Heart left ventricle (tissue), 16 donors: ENCODE measurements around the gene OPRL1. TPM values are rescaled to one million over a fixed set of nuclear protein-coding genes. Genes with fewer than 3 reads are reported as not detected.

Experiments
- ATAC-seq, 4 donors: fragments of 200-7000 bp; cut with Tn5 transposase; one replicate each; pipeline ENCODE4 v1.9.1; 2020 to 2022; ENCODE audit warnings: moderate library complexity in 4 of 4, mild to moderate bottlenecking in 3 of 4, moderate number of reproducible peaks in 1 of 4
- DNase-seq, 5 donors: peaks; one replicate each; pipeline ENCODE4 v3.0.0-alpha.2; 2020
- H3K27ac ChIP-seq, 12 donors: fragments of 200-600 bp; sonication (generic) in 4 of 12; one replicate each; pipeline versions ENCODE4 v1.5.0 to v1.8.0; 2016 to 2022; ENCODE audit warnings: mild to moderate bottlenecking in 2 of 12
- H3K27me3 ChIP-seq, 9 donors: fragments of 200-600 bp; sonication (generic) in 2 of 9; one replicate each; pipeline versions ENCODE4 v1.5.1 to v1.8.0; 2016 to 2022; ENCODE audit warnings: mild to moderate bottlenecking in 3 of 9
- H3K36me3 ChIP-seq, 9 donors: fragments of 200-600 bp; sonication (generic) in 2 of 9; one replicate each; pipeline versions ENCODE4 v1.5.0 to v1.8.0; 2018 to 2022; ENCODE audit warnings: mild to moderate bottlenecking in 2 of 9
- H3K4me1 ChIP-seq, 12 donors: fragments of 200-600 bp; sonication (generic) in 4 of 12; one replicate each; pipeline versions ENCODE4 v1.5.0 to v1.8.0; 2016 to 2022; ENCODE audit warnings: mild to moderate bottlenecking in 3 of 12
- H3K4me3 ChIP-seq, 12 donors: fragments of 200-600 bp; sonication (generic) in 4 of 12; one replicate each; pipeline versions ENCODE4 v1.5.0 to v1.8.0; 2017 to 2022; ENCODE audit warnings: mild to moderate bottlenecking in 9 of 12, moderate library complexity in 4 of 12
- H3K9me3 ChIP-seq, 12 donors: fragments of 200-600 bp; sonication (generic) in 4 of 12; one replicate each; pipeline versions ENCODE4 v1.5.0 to v1.8.0; 2016 to 2022; ENCODE audit warnings: mild to moderate bottlenecking in 1 of 12
- CTCF ChIP-seq, 12 donors: fragments of 200-600 bp; sonication (generic) in 4 of 12; IDR thresholded peaks; one replicate each; pipeline versions ENCODE4 v1.5.0 to v1.8.0; 2018 to 2022; ENCODE audit warnings: antibody characterized with exemption in 12 of 12, mild to moderate bottlenecking in 5 of 12
- POLR2A ChIP-seq, 2 donors: fragments of 450-650 bp; IDR thresholded peaks; one replicate each; pipeline ENCODE4 v1.6.1; 2017; ENCODE audit warnings: antibody characterized with exemption in 2 of 2, mild to moderate bottlenecking in 2 of 2, moderate library complexity in 2 of 2
- WGBS, 4 donors: extraction: QIAGEN DNeasy Blood & Tissue Kit in 2 of 4; methylation state at CpG; one replicate each; pipeline versions ENCODE4 v1.1.5 to v1.1.7; 2013 to 2018; 5-methylcytosine and 5-hydroxymethylcytosine counted together
- intact Hi-C, 10 donors: fragments of 100-400 bp; cut with DNase I; formaldehyde crosslinking; loops; one replicate each; pipeline versions ENCODE4 v1.11.1 to v1.14.2; 2022
- long read RNA-seq, 3 donors: library from polyadenylated mRNA; unstranded; transcript quantifications; one replicate each; pipeline ENCODE4 v2.0.0, GENCODE V29; 2020 to 2021
- polyA plus RNA-seq, 2 donors: library from polyadenylated mRNA; stranded (reverse); fragments of 200-250 nt; gene quantifications; one replicate each; pipeline ENCODE4 v1.2.3, GENCODE V29; 2013
- total RNA-seq, 9 donors: library from RNA; depleted of rRNA in 2 of 9; stranded (reverse); fragments of >200 nt in 2 of 9; fragmentation: NEBNext Ultra II Directional in 3 of 9; extraction: Animal tissue kit (Norgen Biotek cat#: 25700) in 3 of 9; gene quantifications; one replicate each; pipeline versions ENCODE4 v1.1.0 to v1.2.4, GENCODE V29; 2016 to 2023
- donor health status: ischemic (EF 13 %, LVEDD 7.1; RV severe dilation, severe dysfunction).
- donor health status: healthy with polysubstance abuse.
- donor health status: DM: no; HTN: yes; CAD: no.
- donor health status: DM: no; HTN: no; CAD: no.
- donor health status: ischemic (EF 25% LVEDD 6.9; RV normal size, moderate dysfunction).
- donor health status: ischemic (EF 25% LVEDD 5.7; RV mildly dilated, moderate dysfunction).
- donor health status: healthy.
- donor health status: DM: yes; HTN: yes; CAD: no.
- donor health status: ischemic (EF 35%, LVEDD 5.7; RV mildly dilated, moderate dysfunction).
- donor health status: nonischemic (EF 11% LVEDD 7.7; RV severe dilation, severe dysfunction).
- donor health status: DM: yes; HTN: yes; CAD: no.
- donor health status: PGD.
- donor health status: ischemic (EF 29% LVEDD 5.4; RV normal size, mild dysfunction).
- donor health status: nonischemic (EF 23%, LVEDD 6.1; RV moderate dilation, normal function).

OPRL1 gene
- total RNA-seq (1 to 10 TPM in 3 of 9 donors, under 1 TPM in 6; 0.18 to 1.9 (median 0.67) TPM), polyA plus RNA-seq (under 1 TPM; 0.21 to 0.27 TPM)
- long read RNA-seq, donor 1, partial matches to known transcripts: 0 of 1 reads
- long read RNA-seq, donor 1, other reads (novel, unspliced or antisense): 1 of 1 reads
- long read RNA-seq, donor 2, partial matches to known transcripts: 0 of 2 reads
- long read RNA-seq, donor 2, other reads (novel, unspliced or antisense): 2 of 2 reads
- long read RNA-seq, donor 3: 0 reads

- 4 to 22% (median 8%) methylated on average over 8 to 62 of the region's 62 CpGs for WGBS, 4 donors
- Histone ChIP-seq H3K4me3 (peak within 1 kb of the TSS; percentile 37 to 93 (median 82)), H3K36me3 (peaks cover 0 to 12% (median 0%) of the 10 kb centered on the region in 9 donors), H3K27me3 (peaks cover 3 to 18% (median 14%) of the 10 kb centered on the region in 9 donors), H3K9me3 (no peaks in the 10 kb centered on the region), H3K4me1 (peaks cover 2 to 63% (median 29%) of the 10 kb centered on the region in 12 donors), H3K27ac (peak within 1 kb of the TSS; percentile 65 to 95 (median 86))
- ATAC-seq (peak in 3 of 4 donors; percentile 9 to 15 (median 13)), DNase-seq (no peak)
- TF ChIP-seq CTCF (IDR thresholded peaks at IDR 0.05) (no peak), POLR2A (IDR thresholded peaks at IDR 0.05) (no peak)
- intact Hi-C loops: loop anchor here in 4 of 10 donors (2.0 to 5.0 kb wide), 3 partner anchors 41 to 177 kb away; partner anchors contain the start of gene PCMTD2 (in 1 of the 4)
Measured at GRCh38 chr20:64080013-64080812, at the start of gene OPRL1. Gene OPRL1, plus strand, starts transcription at chr20:64080082. Its CDS starts 12,639 bp downstream, at chr20:64092721.

- no peak for TF ChIP-seq CTCF (IDR thresholded peaks at IDR 0.05)
- no peak for TF ChIP-seq POLR2A (IDR thresholded peaks at IDR 0.05)
- intact Hi-C loops: loop anchor here in 3 of 10 donors (5.0 to 10.0 kb wide), 3 partner anchors 46 to 84 kb away; partner anchors contain the start of gene PRPF6 (in 2 of the 3)
- Histone ChIP-seq H3K27ac (no peak overlapping the region), H3K4me3 (no peak overlapping the region), H3K36me3 (peaks cover 6 to 94% (median 85%) of the 10 kb centered on the region in 9 donors), H3K27me3 (no peaks in the 10 kb centered on the region), H3K9me3 (no peaks in the 10 kb centered on the region), H3K4me1 (peaks cover 0 to 6% (median 0%) of the 10 kb centered on the region in 12 donors)
- WGBS, 4 donors: 84 to 91% (median 89%) methylated on average over 17 to 20 of the region's 20 CpGs
- DNase-seq (no peak), ATAC-seq (no peak)
Measured at GRCh38 chr20:64030371-64031134, 49.3 kb upstream of the OPRL1 start.

GRCh38 chr20:64031822-64032314, 48.0 kb upstream of the OPRL1 start:
- 87 to 94% (median 93%) methylated on average over 8 to 19 of the region's 19 CpGs for WGBS, 4 donors
- DNase-seq: no peak
- H3K36me3 ChIP-seq: peaks cover 3 to 81% (median 72%) of the 10 kb centered on the region in 9 donors
- TF ChIP-seq POLR2A (IDR thresholded peaks at IDR 0.05) (no peak), CTCF (IDR thresholded peaks at IDR 0.05) (no peak)
- no peak overlapping the region for H3K4me3 ChIP-seq
- no peak overlapping the region for H3K27ac ChIP-seq
- peaks cover 0 to 20% (median 0%) of the 10 kb centered on the region in 12 donors for H3K4me1 ChIP-seq
- ATAC-seq: no peak
- intact Hi-C loops: loop anchor here in 3 of 10 donors (5.0 to 10.0 kb wide), 3 partner anchors 47 to 83 kb away; partner anchors contain the start of gene PRPF6 (in 2 of the 3)
- peaks cover 0 to 11% (median 2%) of the 10 kb centered on the region in 9 donors for H3K27me3 ChIP-seq
- no peaks in the 10 kb centered on the region for H3K9me3 ChIP-seq
